Bronchial epithelial cell (primary cell): ENCODE measurements around the gene SYNM. TPM values are rescaled to one million over a fixed set of nuclear protein-coding genes. Genes with fewer than 3 reads are reported as not detected.

Experiments
- DNase-seq: peaks from one replicate; pipeline ENCODE4 v3.0.0-alpha.2; 2010; ENCODE audit warnings: low read depth
- FAIRE-seq: peaks from 2 replicates; lab custom pipeline; 2011; peaks lifted over from hg19 to GRCh38; lab: Jason Lieb, UNC
- H3K27me3 ChIP-seq: 2 replicates; pipeline ENCODE4 v1.5.1; 2011; ENCODE audit warnings: low read length; ENCODE audit not compliant: control insufficient read depth, insufficient read depth
- H3K36me3 ChIP-seq: 2 replicates; pipeline ENCODE4 v1.5.1; 2011; ENCODE audit warnings: low read length; ENCODE audit not compliant: control insufficient read depth, insufficient read depth
- H3K4me3 ChIP-seq: 2 replicates; pipeline ENCODE4 v1.5.1; 2011; ENCODE audit warnings: mild to moderate bottlenecking, low read depth, low read length, control low read depth
- CTCF ChIP-seq: IDR thresholded peaks from 2 replicates; pipeline ENCODE4 v1.5.1; 2011; ENCODE audit warnings: mild to moderate bottlenecking, moderate library complexity, low read length, control low read depth, inconsistent platforms; ENCODE audit not compliant: insufficient read depth, severe bottlenecking
- total RNA-seq: library from RNA; depleted of rRNA; stranded (reverse); fragments of >200 nt; gene quantifications from 2 replicates; pipeline ENCODE4 v1.2.1, GENCODE V29; 2014

SYNM gene
- total RNA-seq, 1 donor from 2014 or later, result 0.26 TPM

- H3K4me3 ChIP-seq, result no peak overlapping the region
- FAIRE-seq, result no peak
- TF ChIP-seq CTCF, result no peak
- H3K27me3 ChIP-seq, result no peaks in the 10 kb centered on the region
- peaks cover 3% of the 10 kb centered on the region for H3K36me3 ChIP-seq
- DNase-seq, result no peak
Measured at GRCh38 chr15:99143242-99143641, 38.4 kb downstream of the SYNM start.

GRCh38 chr15:99143655-99144610 lies 39.1 kb downstream of the SYNM start:
- H3K36me3 ChIP-seq, result peaks cover 2% of the 10 kb centered on the region
- H3K27me3 ChIP-seq, result no peaks in the 10 kb centered on the region
- DNase-seq, result peak; percentile 78
- H3K4me3 ChIP-seq, result no peak overlapping the region
- FAIRE-seq, result no peak
- no peak for TF ChIP-seq CTCF

- no peak for TF ChIP-seq CTCF
- Histone ChIP-seq H3K36me3 (no peaks in the 10 kb centered on the region), H3K4me3 (no peak overlapping the region), H3K27me3 (no peaks in the 10 kb centered on the region)
- no peak for DNase-seq
- peak; percentile 92 for FAIRE-seq
Measured at GRCh38 chr15:99145005-99145404, 40.1 kb downstream of the SYNM start.

- H3K4me3 ChIP-seq, result no peak overlapping the region
Measured at GRCh38 chr15:99145778-99146177, 40.9 kb downstream of the SYNM start.

GRCh38 chr15:99146661-99147060 lies 41.8 kb downstream of the SYNM start:
- FAIRE-seq (peak; percentile 43), DNase-seq (no peak)
- H3K27me3 ChIP-seq, result no peaks in the 10 kb centered on the region
- no peak overlapping the region for H3K4me3 ChIP-seq
- peaks cover 2% of the 10 kb centered on the region for H3K36me3 ChIP-seq
- TF ChIP-seq CTCF, result no peak

More at GRCh38 chr15:99145778-99146177, 40.9 kb downstream of the SYNM start:
- no peak for FAIRE-seq
- no peak for DNase-seq
- no peak for TF ChIP-seq CTCF
- Histone ChIP-seq H3K36me3 (no peaks in the 10 kb centered on the region), H3K27me3 (no peaks in the 10 kb centered on the region)
